ENCODE results near the gene AP1B1.

DNA sequence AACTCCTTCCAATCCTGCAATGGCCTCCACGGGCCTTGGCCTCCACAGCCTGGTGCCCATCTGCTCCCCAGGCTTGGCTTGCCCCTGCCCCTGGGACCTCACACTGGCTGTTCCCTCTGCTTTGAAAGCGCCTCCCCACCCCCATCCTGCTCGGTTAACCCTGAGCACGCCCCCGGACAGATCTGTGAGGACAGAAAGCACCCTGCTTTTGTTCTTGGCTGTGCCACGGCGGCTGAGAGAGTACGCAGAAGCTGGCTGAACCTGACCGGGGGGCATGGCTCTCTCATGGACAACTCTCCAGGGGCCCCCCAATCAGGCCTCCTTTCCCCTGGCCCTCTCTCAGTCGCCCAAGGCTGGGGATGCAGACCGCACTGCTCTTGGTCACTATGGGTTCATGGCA is 52.7 kb downstream of the AP1B1 start:
- TF ChIP-seq, protein P1, sequence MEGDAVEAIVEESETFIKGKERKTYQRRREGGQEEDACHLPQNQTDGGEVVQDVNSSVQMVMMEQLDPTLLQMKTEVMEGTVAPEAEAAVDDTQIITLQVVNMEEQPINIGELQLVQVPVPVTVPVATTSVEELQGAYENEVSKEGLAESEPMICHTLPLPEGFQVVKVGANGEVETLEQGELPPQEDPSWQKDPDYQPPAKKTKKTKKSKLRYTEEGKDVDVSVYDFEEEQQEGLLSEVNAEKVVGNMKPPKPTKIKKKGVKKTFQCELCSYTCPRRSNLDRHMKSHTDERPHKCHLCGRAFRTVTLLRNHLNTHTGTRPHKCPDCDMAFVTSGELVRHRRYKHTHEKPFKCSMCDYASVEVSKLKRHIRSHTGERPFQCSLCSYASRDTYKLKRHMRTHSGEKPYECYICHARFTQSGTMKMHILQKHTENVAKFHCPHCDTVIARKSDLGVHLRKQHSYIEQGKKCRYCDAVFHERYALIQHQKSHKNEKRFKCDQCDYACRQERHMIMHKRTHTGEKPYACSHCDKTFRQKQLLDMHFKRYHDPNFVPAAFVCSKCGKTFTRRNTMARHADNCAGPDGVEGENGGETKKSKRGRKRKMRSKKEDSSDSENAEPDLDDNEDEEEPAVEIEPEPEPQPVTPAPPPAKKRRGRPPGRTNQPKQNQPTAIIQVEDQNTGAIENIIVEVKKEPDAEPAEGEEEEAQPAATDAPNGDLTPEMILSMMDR (IDR thresholded peaks at IDR 0.05) = no peak
- TF ChIP-seq POLR2AphosphoS5 (IDR thresholded peaks at IDR 0.05) = no peak
- no peak for TF ChIP-seq POLR2A (IDR thresholded peaks at IDR 0.05)

Measured in breast epithelium (tissue), 3 donors.